Measurements from ENCODE around the gene LILRB1. TPM values are rescaled to one million over a fixed set of nuclear protein-coding genes. Genes with fewer than 3 reads are reported as not detected.

Gene LILRB1
- polyA plus RNA-seq, 1 of the 3 experiments (the other 2 are of a cell fraction) = not detected

- no peaks in the 10 kb centered on the region for H3K4me1 ChIP-seq (ENCODE audit: control insufficient read depth in 1 of 2, insufficient read depth in 2 of 2, low read depth in 1 of 2, low read length in 1 of 2)
- no peaks in the 10 kb centered on the region for H4K20me1 ChIP-seq (ENCODE audit: insufficient read depth)
- H3K4me3 ChIP-seq (ENCODE audit: low read depth in 2 of 2, low read length in 1 of 2) = no peak overlapping the region
- 17% methylated on average over 19 of the region's 19 CpGs for WGBS (ENCODE audit: low lambda C conversion rate)
- H3K79me2 ChIP-seq (ENCODE audit: insufficient read depth) = no peaks in the 10 kb centered on the region
- H3K36me3 ChIP-seq (replicated peaks in 1 of 2; ENCODE audit: control insufficient read depth in 1 of 2, insufficient read depth in 2 of 2, low read length in 1 of 2) = no peaks in the 10 kb centered on the region
- POLR2A ChIA-PET = no interaction called here
- H3K9me2 ChIP-seq = no peaks in the 10 kb centered on the region
- DNase-seq = no peak
- no peaks in the 10 kb centered on the region for H3F3A ChIP-seq (replicated peaks; ENCODE audit: insufficient read depth)
- peaks cover 18% of the 10 kb centered on the region; the same call in 1 of the 2 replicates for H3K27me3 ChIP-seq (ENCODE audit: insufficient read depth)
- H3K4me2 ChIP-seq = no peak overlapping the region
- no peak overlapping the region for H2AFZ ChIP-seq (ENCODE audit: low read depth)
- TF ChIP-seq NRF1 (IDR thresholded peaks at IDR 0.05; ENCODE audit: low read depth, low read length) = no peak
- TF ChIP-seq TEAD4 (IDR thresholded peaks at IDR 0.05; ENCODE audit: borderline replicate concordance, insufficient read depth) = no peak
- TF ChIP-seq GABPA (IDR thresholded peaks at IDR 0.05; ENCODE audit: low read depth) = no peak
- H3K9me3 ChIP-seq = no peaks in the 10 kb centered on the region
- no peak overlapping the region for H3K9ac ChIP-seq
- CTCF ChIA-PET = interaction anchor here (0.6 kb wide), 1 partner anchor 486 kb away, joined by 4 read pairs; no protein-coding TSS in a partner anchor
- H3K27ac ChIP-seq (ENCODE audit: low read depth in 2 of 2, low read length in 1 of 2) = no peak overlapping the region
Measured at GRCh38 chr19:54646331-54646841, 16.1 kb downstream of the LILRB1 start.

GRCh38 chr19:54648129-54648528 lies 17.8 kb downstream of the LILRB1 start:
- no peak overlapping the region for H2AFZ ChIP-seq (ENCODE audit: low read depth)
- no peak overlapping the region for H3K4me3 ChIP-seq (ENCODE audit: low read depth in 2 of 2, low read length in 1 of 2)
- peaks cover 15% of the 10 kb centered on the region; the same call in 1 of the 2 replicates for H3K27me3 ChIP-seq (ENCODE audit: insufficient read depth)
- H3K4me2 ChIP-seq = no peak overlapping the region
- POLR2A ChIA-PET = no interaction called here
- H3K27ac ChIP-seq (ENCODE audit: low read depth in 2 of 2, low read length in 1 of 2) = no peak overlapping the region
- H4K20me1 ChIP-seq (ENCODE audit: insufficient read depth) = no peaks in the 10 kb centered on the region
- no peaks in the 10 kb centered on the region for H3K4me1 ChIP-seq (ENCODE audit: control insufficient read depth in 1 of 2, insufficient read depth in 2 of 2, low read depth in 1 of 2, low read length in 1 of 2)
- H3K36me3 ChIP-seq (replicated peaks in 1 of 2; ENCODE audit: control insufficient read depth in 1 of 2, insufficient read depth in 2 of 2, low read length in 1 of 2) = no peaks in the 10 kb centered on the region
- TF ChIP-seq NRF1 (IDR thresholded peaks at IDR 0.05; ENCODE audit: low read depth, low read length) (no peak), POLR2AphosphoS5 (IDR thresholded peaks at IDR 0.05; ENCODE audit: low read depth, low read length) (no peak), YY1 (IDR thresholded peaks at IDR 0.05; ENCODE audit: low read depth) (no peak), FOXJ3 (CRISPR knock-in tag; IDR thresholded peaks at IDR 0.05) (no peak), RFX5 (IDR thresholded peaks at IDR 0.05; ENCODE audit: low read length) (no peak), PBX3 (IDR thresholded peaks at IDR 0.05) (no peak), JUND (IDR thresholded peaks at IDR 0.05) (no peak), EZH2phosphoT487 (IDR thresholded peaks at IDR 0.05; ENCODE audit: borderline replicate concordance, low read depth) (no peak), MXI1 (IDR thresholded peaks at IDR 0.05; ENCODE audit: low read depth, low read length) (no peak)
- H3K9ac ChIP-seq = no peak overlapping the region
- H3K9me2 ChIP-seq = no peaks in the 10 kb centered on the region
- CTCF ChIA-PET = no interaction called here
- no peaks in the 10 kb centered on the region for H3F3A ChIP-seq (replicated peaks; ENCODE audit: insufficient read depth)
- H3K79me2 ChIP-seq (ENCODE audit: insufficient read depth) = no peaks in the 10 kb centered on the region
- H3K9me3 ChIP-seq = no peaks in the 10 kb centered on the region
- WGBS (ENCODE audit: low lambda C conversion rate) = 6% methylated on average over 4 of the region's 4 CpGs
- DNase-seq = no peak

- Histone ChIP-seq H3K79me2 (ENCODE audit: insufficient read depth) (no peaks in the 10 kb centered on the region), H3K9me2 (no peaks in the 10 kb centered on the region), H3K4me1 (ENCODE audit: control insufficient read depth in 1 of 2, insufficient read depth in 2 of 2, low read depth in 1 of 2, low read length in 1 of 2) (no peaks in the 10 kb centered on the region), H3K4me3 (ENCODE audit: low read depth in 2 of 2, low read length in 1 of 2) (no peak overlapping the region), H3K9me3 (no peaks in the 10 kb centered on the region), H4K20me1 (ENCODE audit: insufficient read depth) (no peaks in the 10 kb centered on the region), H3K9ac (no peak overlapping the region), H3K4me2 (no peak overlapping the region), H3K27me3 (ENCODE audit: insufficient read depth) (peaks cover 19% of the 10 kb centered on the region; the same call in 1 of the 2 replicates), H3K36me3 (replicated peaks in 1 of 2; ENCODE audit: control insufficient read depth in 1 of 2, insufficient read depth in 2 of 2, low read length in 1 of 2) (no peaks in the 10 kb centered on the region), H2AFZ (ENCODE audit: low read depth) (no peak overlapping the region), H3K27ac (ENCODE audit: low read depth in 2 of 2, low read length in 1 of 2) (no peak overlapping the region), H3F3A (replicated peaks; ENCODE audit: insufficient read depth) (no peaks in the 10 kb centered on the region)
- POLR2A ChIA-PET = no interaction called here
- CTCF ChIA-PET = interaction anchor here (6.2 kb wide), 1 partner anchor 23 kb away, joined by 48 read pairs; no protein-coding TSS in a partner anchor
- DNase-seq = no peak
- 4% methylated on average over 6 of the region's 6 CpGs for WGBS (ENCODE audit: low lambda C conversion rate)
- TF ChIP-seq ZBTB33 (IDR thresholded peaks at IDR 0.05; ENCODE audit: borderline replicate concordance, low read depth) (no peak), NFIC (IDR thresholded peaks at IDR 0.05; ENCODE audit: borderline replicate concordance) (no peak), POLR2AphosphoS5 (IDR thresholded peaks at IDR 0.05; ENCODE audit: low read depth, low read length) (no peak), TEAD4 (IDR thresholded peaks at IDR 0.05; ENCODE audit: borderline replicate concordance, insufficient read depth) (no peak), JUND (IDR thresholded peaks at IDR 0.05) (no peak), FOXJ3 (CRISPR knock-in tag; IDR thresholded peaks at IDR 0.05) (no peak), NRF1 (IDR thresholded peaks at IDR 0.05; ENCODE audit: low read depth, low read length) (no peak), CTCF (IDR thresholded peaks at IDR 0.05) (no peak), TAF1 (IDR thresholded peaks at IDR 0.05; ENCODE audit: borderline replicate concordance, low read depth, low read length) (no peak), GATA2 (CRISPR knock-in tag; IDR thresholded peaks at IDR 0.05) (no peak), MEF2A (IDR thresholded peaks at IDR 0.05; ENCODE audit: borderline replicate concordance, low read depth) (no peak)
Measured at GRCh38 chr19:54650108-54650655, 19.9 kb downstream of the LILRB1 start.

All from SK-N-SH (cell line).